ENCODE results near the gene RSRP1.
A peak's percentile ranks its signal among the peaks of the same experiment; 100 is the strongest.
"Not testable (repeated sequence)": the region's sequence is repeated elsewhere in the genome, so short reads cannot be mapped to it uniquely, and the experiment has no call there.

RSRP1 gene, protein sequence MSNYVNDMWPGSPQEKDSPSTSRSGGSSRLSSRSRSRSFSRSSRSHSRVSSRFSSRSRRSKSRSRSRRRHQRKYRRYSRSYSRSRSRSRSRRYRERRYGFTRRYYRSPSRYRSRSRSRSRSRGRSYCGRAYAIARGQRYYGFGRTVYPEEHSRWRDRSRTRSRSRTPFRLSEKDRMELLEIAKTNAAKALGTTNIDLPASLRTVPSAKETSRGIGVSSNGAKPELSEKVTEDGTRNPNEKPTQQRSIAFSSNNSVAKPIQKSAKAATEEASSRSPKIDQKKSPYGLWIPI
- 19.8 to 108 (median 65.4) reads per million in 17 experiments for total RNA-seq

DNA sequence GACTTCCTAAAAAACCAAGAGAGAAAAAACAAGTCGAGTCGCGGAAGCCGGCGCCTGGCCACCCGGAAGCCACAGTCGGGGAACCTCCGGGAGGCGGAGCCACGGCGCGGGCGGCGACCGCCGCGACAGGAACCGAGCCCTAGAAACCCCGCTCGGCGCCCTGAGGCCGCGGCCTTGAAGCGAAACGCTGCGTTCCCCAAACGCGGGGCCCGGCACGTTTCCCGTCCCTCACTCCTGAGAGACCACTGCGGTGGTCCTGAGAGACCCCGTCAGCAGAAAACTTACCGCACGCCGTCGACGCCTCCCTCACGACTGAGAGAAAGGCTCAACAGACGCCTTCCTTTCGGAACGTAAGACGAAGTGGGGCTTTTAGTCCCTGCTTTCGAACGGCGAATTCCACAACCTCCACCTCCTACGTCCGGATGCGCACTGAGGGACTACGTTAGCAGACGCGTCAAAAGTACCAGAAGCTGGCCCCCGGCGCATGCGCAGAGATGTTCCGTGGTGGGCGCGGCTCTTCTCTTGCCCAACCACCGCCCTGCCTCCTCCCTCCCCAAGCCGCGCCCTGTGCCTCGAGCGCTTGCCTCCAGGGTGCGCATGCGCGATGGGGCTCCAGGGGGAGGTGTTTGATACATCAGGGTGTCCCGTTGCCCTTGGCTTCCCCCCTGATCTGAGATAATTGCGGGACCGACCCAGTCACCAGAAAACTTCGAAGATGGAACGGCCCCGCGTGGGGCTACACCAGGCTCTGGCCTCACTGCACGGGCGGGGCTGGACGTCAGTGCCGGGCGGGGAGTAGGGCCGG lies at the start of gene RSRP1:
TSS of gene RSRP1 (minus strand) at position 431 of the 805 bp plus-strand sequence. CDS start 491 bp downstream, outside the sequence.
- DNase-seq = peak; percentile 100

DNA sequence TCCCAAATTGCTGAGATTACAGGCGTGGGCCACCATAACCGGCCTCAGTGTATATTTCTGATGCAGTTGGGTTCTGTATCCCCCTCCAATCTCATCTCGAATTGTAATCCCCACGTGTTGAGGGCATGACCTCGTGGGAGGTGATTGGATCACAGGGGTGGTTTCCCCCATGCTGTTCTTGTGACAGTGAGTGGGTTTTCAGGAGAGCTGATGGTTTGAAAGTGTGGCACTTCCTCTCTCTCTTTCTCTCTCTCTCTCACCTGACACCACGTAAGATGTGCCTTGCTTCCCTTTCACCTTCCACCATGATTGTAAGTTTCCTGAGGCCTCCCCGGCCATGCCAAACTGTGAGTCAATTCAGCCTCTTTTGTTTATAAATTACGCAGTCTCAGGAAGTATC lies 49.2 kb upstream of the RSRP1 start:
- peak in 2 of 4 experiments; percentile 8 to 10 for DNase-seq

DNA sequence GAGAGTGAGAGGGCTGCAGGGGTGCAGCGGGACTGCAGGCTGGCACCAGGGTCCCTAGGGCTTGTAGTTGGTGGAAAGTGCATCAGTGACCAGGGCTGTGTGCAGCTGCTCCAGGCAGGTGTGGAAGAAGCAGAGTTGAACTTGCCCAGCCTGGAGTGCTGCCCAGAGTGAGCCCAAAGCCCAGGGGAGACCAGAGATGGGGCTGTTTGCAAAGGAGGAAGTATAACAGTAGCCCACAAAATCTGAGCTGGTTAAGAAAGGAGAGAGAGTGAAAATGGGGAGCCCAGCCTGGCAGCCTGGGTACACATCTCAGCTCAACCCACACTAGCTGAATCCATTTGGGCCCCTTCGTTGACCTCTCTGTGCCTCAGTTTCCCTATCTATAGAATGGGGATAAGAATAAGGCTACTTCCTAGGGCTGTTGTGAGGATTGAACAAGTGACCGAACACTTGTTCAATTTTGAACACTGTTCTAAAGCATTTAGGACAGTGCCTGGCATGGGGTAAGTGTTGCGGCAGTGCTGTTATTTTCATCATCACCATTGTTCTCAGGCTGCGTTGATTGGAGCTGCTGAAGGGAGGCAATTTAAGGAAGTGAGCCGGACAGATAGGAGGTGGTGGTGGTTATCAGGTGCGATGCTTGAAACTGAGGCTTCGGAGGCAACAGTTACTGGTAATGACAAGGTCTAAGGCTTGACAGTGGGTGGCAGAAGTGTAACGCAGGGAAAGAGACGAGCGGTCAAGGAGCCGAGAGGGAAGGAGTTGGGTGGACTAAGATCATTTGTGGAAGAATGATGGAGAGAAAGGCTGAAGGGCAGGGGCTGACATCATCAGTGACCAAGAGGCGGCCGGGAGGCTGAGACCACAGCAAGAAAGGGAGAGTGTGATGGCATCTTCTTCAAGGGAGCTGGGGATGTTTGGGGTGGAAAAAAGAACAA lies 47.9 kb upstream of the RSRP1 start:
- not testable (repeated sequence) for DNase-seq

DNA sequence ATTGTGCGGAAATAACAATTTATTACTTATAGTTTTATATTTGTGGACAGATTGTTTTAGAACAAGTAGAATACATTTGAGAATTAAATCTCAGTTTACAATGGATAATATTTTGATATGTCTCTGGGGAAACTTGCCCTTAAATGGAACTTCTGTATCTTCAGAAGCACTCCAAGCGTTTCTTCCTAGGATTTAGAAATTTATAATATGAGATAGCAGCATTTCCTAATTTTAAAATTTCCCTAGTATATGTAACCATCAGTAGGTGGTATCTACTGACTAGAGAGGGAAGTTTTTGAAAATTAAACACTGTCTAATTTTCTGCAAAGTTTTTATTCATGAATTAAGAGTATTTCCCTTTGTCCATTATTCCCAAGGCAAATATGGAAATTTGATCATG lies 46.2 kb upstream of the RSRP1 start:
- DNase-seq = peak in 2 of 4 experiments; percentile 6 to 17

DNA sequence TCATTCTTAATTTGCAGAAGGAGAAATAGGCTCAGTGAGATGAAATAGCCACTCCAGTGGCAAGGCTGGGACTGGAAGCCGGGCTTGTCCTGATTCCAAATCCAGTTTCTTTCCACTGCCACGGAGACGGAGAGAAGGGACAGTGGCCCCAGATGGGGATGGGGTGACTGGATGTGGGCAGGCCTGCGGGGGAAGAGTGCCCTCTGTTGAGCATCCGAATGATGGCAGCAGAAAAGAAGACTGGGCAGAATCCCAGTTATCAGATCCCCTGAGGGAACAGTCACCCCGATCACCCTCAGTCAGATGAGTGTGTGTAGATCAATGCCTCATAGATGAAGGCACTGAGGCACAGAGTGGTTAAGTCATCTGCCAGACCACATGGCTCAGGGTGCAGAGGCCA lies 42.8 kb upstream of the RSRP1 start:
- DNase-seq = not testable (repeated sequence)

DNA sequence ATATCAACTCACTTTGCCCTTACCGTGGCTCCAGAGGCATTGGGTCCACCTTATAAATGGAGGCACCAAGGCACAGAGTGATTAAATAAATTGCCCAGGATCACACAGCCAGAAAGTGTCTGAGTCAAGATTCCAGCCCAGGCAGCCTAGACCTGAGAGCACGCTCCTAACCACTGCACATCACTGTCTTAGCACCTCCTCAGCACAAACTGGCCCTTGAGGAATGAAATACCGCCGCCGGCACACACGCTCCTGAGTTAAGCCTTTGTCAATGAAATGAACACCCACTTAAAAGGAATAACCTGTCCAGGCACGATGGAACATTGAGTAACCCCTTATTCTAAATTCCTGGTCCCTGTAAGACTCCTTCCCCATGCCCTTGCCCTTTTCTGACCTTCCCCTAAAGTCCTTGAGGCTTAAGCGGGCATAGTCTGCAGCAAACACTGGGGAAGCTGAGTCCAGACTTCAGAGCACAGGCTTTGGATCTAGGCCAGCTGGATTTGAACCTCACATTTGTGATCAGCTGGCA lies 41.4 kb upstream of the RSRP1 start:
- DNase-seq = not testable (repeated sequence)

DNA sequence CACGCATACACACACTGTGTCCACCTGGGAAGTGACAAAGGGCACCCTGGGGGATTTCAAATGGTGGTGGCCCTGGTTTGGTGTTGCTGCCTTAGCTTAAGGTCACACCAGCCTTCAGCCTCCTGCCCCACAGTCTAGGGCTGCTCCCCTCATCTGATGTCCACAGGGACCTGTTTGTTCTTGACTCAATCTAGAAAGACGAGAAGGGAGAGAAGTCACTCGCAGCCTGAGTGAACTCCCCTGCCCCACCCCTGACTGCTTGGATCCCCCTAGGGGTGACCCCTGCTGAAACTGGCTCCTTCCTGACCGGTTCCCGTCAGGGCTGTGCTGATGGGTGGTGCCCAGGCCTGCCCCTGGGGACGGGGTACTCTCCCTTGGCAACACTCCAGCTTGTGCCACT lies 39.9 kb upstream of the RSRP1 start:
- DNase-seq = not testable (repeated sequence)

DNA sequence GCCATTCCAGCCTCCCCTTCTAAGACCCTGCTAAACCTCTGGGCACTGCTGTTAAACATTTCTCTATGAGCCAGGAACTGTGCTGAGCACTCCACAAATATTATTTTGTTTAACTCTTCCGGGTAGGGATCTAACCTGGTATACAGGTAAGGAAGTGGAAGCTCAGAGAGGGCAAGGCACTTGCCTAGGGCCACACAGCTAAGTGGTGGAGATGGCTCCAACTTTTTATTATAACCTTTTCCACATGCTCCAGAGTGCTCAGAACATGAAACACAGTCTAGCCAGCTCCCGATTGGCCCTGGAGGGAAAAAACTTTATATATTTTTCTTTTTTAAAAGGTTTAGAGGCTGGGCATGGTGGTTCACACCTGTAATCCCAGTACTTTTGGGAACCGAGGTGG lies 38.6 kb upstream of the RSRP1 start:
- DNase-seq = not testable (repeated sequence)

DNA sequence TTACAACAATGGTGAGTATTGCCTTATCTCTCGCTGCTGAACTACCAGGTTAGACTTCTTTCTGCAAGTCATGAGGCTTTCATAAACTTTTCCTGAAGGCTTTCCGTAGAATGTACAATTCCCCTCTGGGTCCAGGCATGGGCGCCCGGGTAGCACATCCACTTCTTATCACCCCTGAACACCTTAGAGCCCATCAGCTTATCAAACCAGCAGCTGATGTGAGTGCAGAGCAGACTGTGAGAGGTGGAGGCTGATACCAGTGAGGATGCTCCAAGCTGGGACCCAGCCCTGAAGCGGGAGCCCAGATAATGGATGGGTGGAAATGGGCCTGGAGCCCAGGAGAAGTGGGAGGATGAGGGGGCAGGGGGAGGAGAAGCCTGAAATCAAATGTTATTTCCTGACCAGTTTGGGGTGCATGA lies 32.4 kb upstream of the RSRP1 start:
- not testable (repeated sequence) for DNase-seq

DNA sequence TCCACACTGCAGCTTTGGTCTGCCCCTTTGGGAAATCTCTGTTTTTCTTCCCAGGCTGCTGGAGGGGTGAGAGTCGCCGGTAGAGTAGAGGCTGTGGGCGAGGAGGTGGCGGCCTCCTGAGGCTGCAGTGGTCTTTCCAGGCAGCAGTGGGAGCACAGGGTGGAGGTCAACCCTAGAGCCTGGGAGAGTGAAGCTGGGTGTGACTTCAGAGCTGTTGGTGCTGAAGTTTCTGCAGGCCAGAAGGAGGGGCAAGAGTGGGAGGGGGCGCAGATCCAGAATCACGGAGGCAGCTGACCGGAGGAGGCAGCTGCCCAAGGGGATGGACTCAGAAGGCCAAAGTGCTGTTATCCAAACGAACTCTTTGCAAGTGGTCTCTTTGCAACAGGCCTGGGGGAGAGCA lies 31.5 kb upstream of the RSRP1 start:
- not testable (repeated sequence) for DNase-seq

DNA sequence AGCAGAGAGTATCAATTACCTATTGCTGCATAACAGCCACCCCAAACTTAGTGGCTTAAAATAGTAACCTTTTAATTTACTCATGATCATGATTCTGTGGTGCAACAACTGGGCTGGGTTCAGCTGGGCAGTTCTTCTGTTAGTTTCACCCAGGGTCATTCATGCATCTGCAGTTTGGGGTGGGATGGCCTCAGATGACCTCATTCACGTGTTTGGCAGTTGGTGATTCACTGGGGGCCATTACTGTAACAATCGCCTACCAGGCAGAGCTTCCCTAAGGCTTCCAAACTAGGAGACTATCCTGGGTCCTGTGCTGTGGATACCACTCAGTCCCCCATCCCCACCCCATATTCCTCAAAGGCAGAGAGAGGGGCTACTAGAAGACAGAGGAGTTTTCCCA lies 31.1 kb upstream of the RSRP1 start:
- not testable (repeated sequence) for DNase-seq

DNA sequence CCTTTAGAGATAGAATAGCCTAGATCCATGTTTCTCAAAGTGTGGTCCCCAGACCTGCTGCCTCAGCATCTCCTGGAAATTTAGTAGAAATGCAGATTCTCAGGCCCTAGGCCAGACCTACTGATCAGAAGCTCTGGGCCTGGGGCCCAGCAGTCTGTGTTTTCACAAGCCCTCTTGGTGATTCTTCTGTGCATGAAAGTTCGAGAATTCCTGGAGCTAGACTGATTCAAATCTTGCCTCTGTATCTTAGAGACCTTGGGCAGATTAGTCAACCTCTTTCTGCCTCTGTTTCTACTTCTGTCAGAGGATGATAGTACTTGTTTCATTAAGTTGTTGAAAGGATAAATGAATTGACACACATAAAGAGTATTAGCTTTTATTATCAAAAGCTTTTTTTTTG lies 30.0 kb upstream of the RSRP1 start:
- not testable (repeated sequence) for DNase-seq

DNA sequence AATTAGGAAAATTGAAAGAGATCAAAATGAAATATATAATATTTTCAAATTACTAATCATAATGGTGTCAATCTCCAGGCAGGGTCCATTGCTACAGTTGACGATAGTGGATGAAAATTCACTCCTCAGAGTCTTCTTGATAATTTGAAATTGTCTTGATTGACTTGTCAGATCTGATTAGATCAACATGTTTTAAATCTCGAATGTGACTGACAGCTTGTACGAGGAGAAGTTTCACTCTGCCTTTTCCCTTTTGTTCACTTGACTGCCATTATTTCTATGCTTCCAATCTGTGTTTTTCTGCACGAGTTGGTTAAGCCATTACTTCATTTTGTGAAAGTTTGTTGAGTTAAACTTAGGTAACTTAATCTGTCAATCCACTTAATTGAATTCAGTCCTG lies 28.4 kb upstream of the RSRP1 start:
- DNase-seq = not testable (repeated sequence)

DNA sequence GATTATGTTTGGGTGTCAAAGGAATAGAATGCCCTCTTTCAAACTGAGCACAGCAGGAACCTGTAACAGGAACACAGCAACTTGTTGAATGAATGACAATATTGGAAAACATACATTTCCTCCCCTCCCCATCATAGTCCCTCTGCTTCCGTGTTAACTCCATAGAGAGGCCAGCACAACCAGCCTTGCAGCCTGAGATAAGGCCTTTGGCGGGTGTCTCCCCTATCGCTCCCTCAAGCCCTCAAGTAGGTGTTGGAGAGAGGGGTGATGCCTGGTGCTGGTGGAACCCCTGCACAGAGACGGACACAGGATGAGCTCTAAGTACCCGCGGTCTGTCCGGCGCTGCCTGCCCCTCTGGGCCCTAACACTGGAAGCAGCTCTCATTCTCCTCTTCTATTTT lies 25.0 kb upstream of the RSRP1 start, which contains the start of gene RHD:
TSS of gene RHD (plus strand) at position 272 of the 400 bp plus-strand sequence. CDS start at position 311, 39 bp downstream.
- not testable (repeated sequence) for DNase-seq

DNA sequence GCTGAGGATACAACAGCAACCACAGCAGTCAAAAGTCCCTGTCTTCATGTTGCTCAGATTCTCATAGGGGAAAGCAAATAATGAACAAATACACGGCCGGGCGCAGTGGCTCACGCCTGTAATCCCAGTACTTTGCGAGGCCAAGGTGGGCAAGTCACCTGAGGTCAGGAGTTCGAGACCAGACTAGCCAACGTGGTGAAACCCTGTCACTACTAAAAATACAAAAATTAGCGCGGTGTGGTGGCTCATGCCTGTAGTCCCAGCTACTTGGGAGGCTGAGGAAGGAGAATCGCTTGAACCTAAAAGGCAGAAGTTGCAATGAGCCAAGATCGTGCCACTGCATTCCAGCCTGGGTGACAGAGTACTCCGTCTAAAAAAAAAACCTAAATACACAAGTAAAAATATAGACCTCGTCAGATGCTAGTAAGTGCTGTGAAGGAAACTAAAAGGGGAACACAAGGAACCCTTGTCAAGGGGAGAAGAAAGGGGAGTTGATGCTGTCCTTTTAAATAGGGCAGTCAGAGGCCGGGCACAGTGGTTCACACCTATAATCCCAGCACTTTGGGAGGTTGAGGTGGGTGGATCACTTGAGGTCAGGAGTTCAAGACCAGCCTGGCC lies 21.0 kb upstream of the RSRP1 start:
- peak in 1 of 4 experiments; percentile 49 for DNase-seq

DNA sequence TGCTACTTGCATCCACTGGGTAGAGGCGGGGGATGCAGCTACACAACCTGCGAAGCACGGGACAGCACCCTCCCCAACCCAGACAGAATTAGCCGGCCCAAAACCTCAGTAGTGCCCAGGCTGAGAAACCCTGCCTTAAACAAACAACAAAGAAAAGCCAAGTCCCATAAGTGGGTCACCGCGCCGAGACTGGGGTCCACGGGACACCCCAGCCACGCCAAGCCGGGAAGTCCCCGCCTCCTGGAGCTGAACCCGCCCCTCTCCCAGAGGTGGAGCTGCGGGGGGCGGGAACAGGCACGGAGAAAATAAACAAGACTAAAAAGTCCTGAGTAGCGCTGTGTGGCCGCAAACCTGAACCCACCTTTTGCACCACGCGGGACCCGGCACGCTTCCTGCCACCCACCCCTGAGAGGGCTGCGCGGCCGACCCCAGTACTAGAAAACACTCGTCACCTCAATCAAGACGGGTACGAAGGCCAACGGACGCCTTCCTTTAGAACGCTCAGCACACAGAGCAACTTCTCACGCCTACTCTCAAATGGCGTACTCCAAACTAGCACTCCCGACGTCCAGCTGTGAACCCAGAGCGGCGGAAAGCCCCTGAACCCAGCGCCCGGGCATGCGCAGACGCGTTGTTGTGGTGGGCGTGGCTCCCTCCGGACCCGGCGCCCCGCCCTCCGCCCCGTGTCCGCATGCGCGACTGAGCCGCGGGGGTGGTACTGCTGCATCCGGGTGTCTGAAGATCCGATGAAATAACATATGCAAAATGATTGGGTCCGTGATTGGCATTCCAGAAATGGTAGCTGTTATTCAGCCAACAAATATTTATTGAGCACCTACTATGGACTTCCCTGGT lies 20.3 kb upstream of the RSRP1 start:
- DNase-seq = peak; percentile 76 to 90 (median 85)

DNA sequence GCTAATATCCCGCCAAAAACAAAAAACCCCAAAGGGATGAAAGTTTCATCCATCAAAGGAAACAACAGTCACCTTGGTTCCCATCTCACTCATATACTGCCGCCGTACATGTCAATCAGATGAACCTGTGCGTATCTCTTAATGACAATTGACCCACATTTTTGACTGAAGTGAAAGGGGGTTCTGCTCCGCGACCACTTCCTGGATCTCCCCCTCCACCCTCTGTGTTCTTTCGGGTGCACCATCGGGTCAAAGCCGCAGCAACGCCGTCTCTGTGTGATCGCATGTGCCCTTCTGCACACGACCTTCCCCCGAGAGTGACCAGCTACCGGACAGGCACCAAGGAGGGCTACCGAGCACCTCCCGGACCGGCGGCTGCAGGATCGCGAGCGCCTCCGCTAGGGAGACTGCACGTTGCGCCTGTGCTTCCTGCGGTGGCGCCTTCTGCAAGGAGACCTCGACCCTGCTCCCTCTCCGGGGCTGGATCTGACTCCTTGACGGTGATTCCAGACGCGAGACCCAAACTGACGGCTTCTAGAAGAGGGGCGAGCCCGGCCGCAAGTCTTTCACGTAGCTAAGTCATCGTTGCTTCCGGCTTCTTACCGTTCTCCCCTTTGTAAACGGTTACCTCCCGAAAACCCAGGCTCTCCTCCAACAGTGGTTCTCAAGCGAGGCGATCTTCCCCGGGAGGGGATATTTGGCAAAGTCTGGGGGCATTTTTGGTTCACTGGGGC lies 19.5 kb upstream of the RSRP1 start:
- not testable (repeated sequence) for DNase-seq

DNA sequence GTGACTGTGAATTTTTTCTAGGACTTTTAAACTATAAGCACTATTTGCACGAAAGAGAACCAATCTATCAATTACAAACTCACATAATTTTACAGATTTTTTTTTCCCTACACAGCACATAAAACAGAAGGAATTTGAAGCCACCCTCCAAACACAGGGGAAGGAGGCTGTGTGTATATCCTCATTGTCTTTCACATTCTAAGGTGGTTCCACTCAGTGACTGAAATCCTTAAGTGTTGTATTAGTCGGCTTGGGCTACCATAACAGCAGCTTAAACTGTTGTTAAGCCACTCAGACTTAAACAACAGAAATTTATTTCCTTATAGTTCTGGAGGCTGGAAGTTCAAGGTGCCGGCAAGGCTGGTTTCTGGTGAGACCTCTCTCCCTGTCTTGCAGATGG lies 13.1 kb upstream of the RSRP1 start:
- DNase-seq = not testable (repeated sequence)

DNA sequence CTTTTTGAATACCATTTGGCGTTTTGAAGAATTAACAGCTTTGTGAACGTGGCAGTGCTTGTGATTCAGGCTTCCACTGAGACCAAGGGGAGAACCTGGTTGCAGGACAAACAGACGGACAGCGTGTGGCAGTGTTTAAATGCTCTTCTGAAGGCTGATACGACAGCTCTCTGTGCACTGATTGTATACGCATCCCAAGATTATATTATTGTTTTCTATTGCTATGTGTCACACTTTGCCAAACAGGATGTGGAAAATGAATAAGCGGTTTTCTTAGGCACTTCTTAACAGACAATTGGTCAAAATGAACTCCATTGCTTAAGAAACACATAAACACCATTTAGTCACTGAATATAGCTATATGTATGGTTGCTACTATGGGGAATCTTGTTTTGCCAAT lies 12.6 kb upstream of the RSRP1 start:
- peak in 1 of 4 experiments; percentile 39 for DNase-seq

DNA sequence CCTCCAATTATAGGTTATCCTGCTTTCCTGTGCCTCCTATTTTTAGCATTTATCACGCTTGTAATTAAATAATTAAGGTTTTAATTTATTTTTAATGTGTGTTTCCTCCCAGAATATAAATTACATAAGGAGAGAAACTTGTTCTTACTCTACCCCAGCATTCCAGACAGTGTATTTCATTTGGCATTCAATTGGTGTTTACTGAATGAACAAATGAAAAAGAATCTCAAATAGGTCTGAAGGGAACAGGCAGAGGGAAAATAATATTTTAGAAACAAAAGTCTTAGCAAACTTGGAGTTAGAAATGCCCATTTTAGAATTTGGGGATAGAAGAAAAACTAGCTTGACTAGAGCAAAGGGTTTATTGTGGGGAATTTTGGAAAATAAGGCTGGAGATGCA lies 9.9 kb upstream of the RSRP1 start:
- DNase-seq = no peak
